Osteocyte (in vitro differentiated cells): Measurements from ENCODE around the gene SLC17A7. TPM values are rescaled to one million over a fixed set of nuclear protein-coding genes. Genes with fewer than 3 reads are reported as not detected.

Source experiments
- DNase-seq: peaks from one replicate; pipeline ENCODE4 v3.0.0; 2021; ENCODE audit warnings: mixed read lengths; ENCODE audit not compliant: unreplicated experiment; ENCODE audit errors: extremely low spot score
- H3K27ac Mint-ChIP-seq: one replicate; pipeline ENCODE4 v1.8.0; 2021; ENCODE audit warnings: mild to moderate bottlenecking, mixed read lengths; ENCODE audit not compliant: unreplicated experiment
- H3K27me3 Mint-ChIP-seq: one replicate; pipeline ENCODE4 v1.8.0; 2021; ENCODE audit warnings: mixed read lengths; ENCODE audit not compliant: unreplicated experiment
- H3K36me3 Mint-ChIP-seq: one replicate; pipeline ENCODE4 v1.8.0; 2021; ENCODE audit warnings: mixed read lengths; ENCODE audit not compliant: unreplicated experiment
- H3K4me1 Mint-ChIP-seq: one replicate; pipeline ENCODE4 v1.8.0; 2021; ENCODE audit warnings: mixed read lengths; ENCODE audit not compliant: unreplicated experiment
- H3K4me3 Mint-ChIP-seq: one replicate; pipeline ENCODE4 v1.8.0; 2021; ENCODE audit warnings: mild to moderate bottlenecking, moderate library complexity, mixed read lengths; ENCODE audit not compliant: unreplicated experiment
- H3K9me3 Mint-ChIP-seq: one replicate; pipeline ENCODE4 v1.8.0; 2021; ENCODE audit warnings: mixed read lengths; ENCODE audit not compliant: unreplicated experiment
- total RNA-seq: library from RNA; stranded (reverse); gene quantifications from 2 replicates; pipeline ENCODE4 v1.2.1, GENCODE V29; 2021
- TF ChIP-seq, protein P1 (sequence below): fragments of 200-600 bp; sonication (generic); IDR thresholded peaks from 2 replicates; pipeline ENCODE4 v1.5.0; 2021; ENCODE audit warnings: antibody characterized with exemption, mild to moderate bottlenecking, moderate library complexity

Gene SLC17A7
- total RNA-seq, 1 donor from 2014 or later: 0.54 TPM

DNA sequence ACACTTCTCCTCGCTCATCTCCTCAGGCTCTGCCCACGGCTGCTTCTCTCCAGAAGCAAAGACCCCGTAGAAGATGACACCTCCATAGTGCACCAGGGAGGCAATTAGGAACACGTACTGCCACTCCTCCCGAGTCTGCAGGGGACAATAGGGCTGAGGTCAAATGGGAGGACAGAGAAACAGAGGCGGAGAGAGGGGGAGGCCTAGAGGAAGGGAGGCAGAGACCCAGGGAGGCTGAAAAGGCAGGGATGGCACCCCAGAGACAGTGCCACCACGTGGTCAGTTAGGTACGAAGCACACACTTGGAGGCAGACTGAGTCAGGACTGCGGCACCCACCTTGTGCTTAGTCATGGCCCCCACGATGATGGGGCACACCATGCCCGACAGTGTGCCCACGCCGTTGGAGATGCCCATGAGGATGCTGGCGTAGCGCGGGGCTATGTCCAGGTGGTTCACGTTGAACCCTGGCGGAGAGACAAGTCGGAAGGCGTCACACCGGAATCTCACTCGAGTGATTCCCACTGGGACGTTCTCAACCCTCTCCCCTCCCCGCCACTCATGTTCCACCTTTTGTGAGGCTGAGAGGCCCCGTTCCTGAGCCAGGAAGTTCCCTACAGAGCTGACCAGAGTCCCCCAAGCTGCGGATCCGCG, 10.5 kb downstream of the SLC17A7 start:
- H3K27me3 Mint-ChIP-seq: peaks cover 74% of the 10 kb centered on the region

DNA sequence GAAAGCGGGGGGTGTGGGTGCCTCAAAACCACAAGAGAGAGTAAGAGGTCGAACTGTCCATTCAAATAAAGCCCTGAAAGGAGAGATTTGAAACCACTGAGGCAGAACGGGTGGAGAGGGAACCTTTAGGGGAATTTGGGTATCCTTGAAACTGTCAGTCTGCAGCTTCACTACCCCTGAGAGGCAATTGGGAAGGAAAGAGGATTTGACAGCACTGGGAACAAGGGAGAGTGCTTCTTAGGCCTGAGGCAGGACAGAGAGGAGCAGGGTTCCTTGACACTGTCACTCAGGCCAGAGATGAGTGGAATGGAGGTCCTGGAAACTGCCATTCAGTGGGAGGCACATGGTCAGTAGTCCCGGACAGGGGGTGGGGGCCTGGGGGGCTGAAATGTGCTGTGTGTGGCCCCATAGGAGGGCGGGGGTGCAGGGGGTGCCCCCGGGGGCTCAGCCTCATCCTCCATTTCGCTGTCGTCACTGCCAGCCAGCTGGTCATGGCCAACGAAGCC, 11.1 kb downstream of the SLC17A7 start:
- TF ChIP-seq, protein P1, sequence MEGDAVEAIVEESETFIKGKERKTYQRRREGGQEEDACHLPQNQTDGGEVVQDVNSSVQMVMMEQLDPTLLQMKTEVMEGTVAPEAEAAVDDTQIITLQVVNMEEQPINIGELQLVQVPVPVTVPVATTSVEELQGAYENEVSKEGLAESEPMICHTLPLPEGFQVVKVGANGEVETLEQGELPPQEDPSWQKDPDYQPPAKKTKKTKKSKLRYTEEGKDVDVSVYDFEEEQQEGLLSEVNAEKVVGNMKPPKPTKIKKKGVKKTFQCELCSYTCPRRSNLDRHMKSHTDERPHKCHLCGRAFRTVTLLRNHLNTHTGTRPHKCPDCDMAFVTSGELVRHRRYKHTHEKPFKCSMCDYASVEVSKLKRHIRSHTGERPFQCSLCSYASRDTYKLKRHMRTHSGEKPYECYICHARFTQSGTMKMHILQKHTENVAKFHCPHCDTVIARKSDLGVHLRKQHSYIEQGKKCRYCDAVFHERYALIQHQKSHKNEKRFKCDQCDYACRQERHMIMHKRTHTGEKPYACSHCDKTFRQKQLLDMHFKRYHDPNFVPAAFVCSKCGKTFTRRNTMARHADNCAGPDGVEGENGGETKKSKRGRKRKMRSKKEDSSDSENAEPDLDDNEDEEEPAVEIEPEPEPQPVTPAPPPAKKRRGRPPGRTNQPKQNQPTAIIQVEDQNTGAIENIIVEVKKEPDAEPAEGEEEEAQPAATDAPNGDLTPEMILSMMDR: no peak
- DNase-seq: no peak
- Mint-ChIP-seq H3K4me3 (no peak overlapping the region), H3K27me3 (peaks cover 74% of the 10 kb centered on the region), H3K36me3 (peaks cover 2% of the 10 kb centered on the region), H3K9me3 (no peaks in the 10 kb centered on the region), H3K4me1 (peaks cover 11% of the 10 kb centered on the region), H3K27ac (no peak overlapping the region)

More for the DNA sequence above, 10.5 kb downstream of the SLC17A7 start:
- peaks cover 11% of the 10 kb centered on the region for H3K4me1 Mint-ChIP-seq
- peaks cover 2% of the 10 kb centered on the region for H3K36me3 Mint-ChIP-seq
- TF ChIP-seq, protein P1: peak; percentile 35
- no peak overlapping the region for H3K4me3 Mint-ChIP-seq
- DNase-seq: no peak
- no peak overlapping the region for H3K27ac Mint-ChIP-seq
- H3K9me3 Mint-ChIP-seq: no peaks in the 10 kb centered on the region

DNA sequence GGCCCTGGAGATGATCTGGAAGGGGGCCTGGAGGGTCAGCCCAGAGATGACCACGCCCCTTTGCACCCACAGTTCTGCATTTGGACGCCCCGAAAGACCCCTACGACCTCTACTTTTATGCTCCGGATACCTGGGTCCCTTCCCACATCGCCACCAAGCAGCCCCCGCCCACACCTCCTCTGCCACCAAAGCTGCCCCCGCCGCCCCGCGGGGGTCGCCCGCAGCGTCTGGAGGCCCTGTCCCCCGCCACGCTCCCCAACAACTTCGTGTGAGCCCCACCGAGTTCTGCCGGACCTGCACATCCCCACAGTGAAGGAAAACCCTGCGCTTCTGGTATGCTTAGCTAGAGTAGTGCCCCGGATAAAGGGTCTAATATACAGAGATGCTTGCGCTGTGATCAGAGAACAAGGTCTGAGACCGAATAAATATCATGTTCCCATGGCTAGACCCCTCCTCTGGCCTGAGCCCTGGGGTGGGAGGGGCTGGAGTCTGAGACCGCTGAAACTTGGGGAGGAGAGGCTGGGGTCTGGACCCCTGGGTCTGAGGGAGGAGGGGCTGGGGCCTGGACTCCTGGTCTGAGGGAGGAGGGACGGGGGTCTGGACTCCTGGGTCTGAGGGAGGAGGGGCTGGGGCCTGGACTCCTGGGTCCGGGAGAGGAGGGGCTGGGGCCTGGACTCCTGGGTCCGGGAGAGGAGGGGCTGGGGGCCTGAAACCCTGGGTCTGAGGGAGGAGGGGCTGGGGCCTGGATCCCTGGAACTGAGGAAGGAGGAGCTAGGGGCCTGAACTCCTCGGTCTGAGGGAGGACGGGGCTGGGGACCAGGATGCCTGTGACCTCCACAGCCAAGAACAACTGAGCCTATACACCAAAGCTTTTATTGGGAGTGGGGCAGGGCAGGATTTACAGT, 12.5 kb downstream of the SLC17A7 start:
- peaks cover 80% of the 10 kb centered on the region for H3K27me3 Mint-ChIP-seq
- H3K4me1 Mint-ChIP-seq: peaks cover 13% of the 10 kb centered on the region
- TF ChIP-seq, protein P1: no peak
- H3K36me3 Mint-ChIP-seq: peaks cover 2% of the 10 kb centered on the region
- no peak overlapping the region for H3K4me3 Mint-ChIP-seq
- no peaks in the 10 kb centered on the region for H3K9me3 Mint-ChIP-seq
- no peak overlapping the region for H3K27ac Mint-ChIP-seq
- no peak for DNase-seq

DNA sequence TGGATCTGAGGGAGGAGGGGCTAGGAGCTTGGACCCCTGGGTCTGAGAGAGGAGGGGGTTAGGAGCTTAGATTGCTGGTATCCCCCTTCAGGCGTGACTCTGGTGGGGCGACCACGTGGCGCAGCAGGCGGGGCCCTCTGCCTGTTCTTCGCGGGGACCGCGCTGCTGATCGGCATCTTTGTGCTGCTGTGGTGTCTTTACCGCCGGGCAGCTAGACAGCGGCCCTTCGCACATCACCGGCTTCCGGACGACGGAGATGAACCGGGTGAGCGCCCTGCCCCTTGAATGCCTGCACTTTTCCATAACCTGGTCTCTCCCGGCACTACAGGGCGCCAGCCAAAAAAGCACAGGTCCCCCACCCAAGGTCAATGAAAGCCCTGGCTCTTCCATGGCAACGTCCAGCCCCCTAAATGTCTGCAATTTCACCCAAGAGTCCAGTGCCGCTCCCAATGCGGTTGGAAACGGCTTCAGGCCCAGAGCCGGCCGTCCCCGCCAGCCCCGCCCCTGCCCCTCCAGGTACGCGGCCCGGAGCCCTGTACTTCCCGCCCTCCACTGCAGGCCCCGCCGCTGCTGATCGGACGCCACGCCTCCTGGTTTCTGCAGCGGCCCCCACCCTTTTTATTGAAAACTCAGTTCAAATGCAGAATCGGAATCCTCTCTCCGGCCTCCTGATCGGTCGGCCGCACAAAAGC, 13.3 kb downstream of the SLC17A7 start:
- no peak overlapping the region for H3K4me3 Mint-ChIP-seq
- TF ChIP-seq, protein P1: no peak

More for the DNA sequence above, 13.3 kb downstream of the SLC17A7 start:
- H3K36me3 Mint-ChIP-seq: peaks cover 2% of the 10 kb centered on the region
- peaks cover 18% of the 10 kb centered on the region for H3K4me1 Mint-ChIP-seq
- peaks cover 80% of the 10 kb centered on the region for H3K27me3 Mint-ChIP-seq
- no peak for DNase-seq
- H3K27ac Mint-ChIP-seq: no peak overlapping the region
- no peaks in the 10 kb centered on the region for H3K9me3 Mint-ChIP-seq
